ENCODE data around the gene PTPRQ. TPM values are rescaled to one million over a fixed set of nuclear protein-coding genes. Genes with fewer than 3 reads are reported as not detected.
A peak's percentile ranks its signal among the peaks of the same experiment; 100 is the strongest.

PTPRQ gene
- total and polyA plus RNA-seq, 12 donors: 0.04 to 1.9 (median 0.37) TPM; not detected in 1

- H3K4me1 ChIP-seq: no peaks in the 10 kb centered on the region
- ATAC-seq (no peak), DNase-seq (no peak)
- H3K36me3 ChIP-seq: no peaks in the 10 kb centered on the region
- no peak overlapping the region for H3K27ac ChIP-seq
- intact Hi-C loops (cut with DNase I): loop anchor here in 2 of 10 donors (5.0 to 10.0 kb wide), 2 partner anchors 356 to 359 kb away; no protein-coding TSS in a partner anchor
- H3K27me3 ChIP-seq: peaks cover 0 to 7% (median 0%) of the 10 kb centered on the region in 7 donors
- no peak overlapping the region for H3K4me3 ChIP-seq
- no peaks in the 10 kb centered on the region for H3K9me3 ChIP-seq
- TF ChIP-seq CTCF (IDR thresholded peaks at IDR 0.05): no peak
Measured at GRCh38 chr12:80406253-80406652, 37.8 kb upstream of the PTPRQ start.

GRCh38 chr12:80411787-80412186 is 32.2 kb upstream of the PTPRQ start:
- WGBS, 2 donors: 52 to 58% methylated on average over 3 of the region's 3 CpGs
- DNase-seq: no peak
- Histone ChIP-seq H3K36me3 (no peaks in the 10 kb centered on the region), H3K4me1 (no peaks in the 10 kb centered on the region), H3K27me3 (peaks cover 0 to 3% (median 0%) of the 10 kb centered on the region in 7 donors), H3K9me3 (no peaks in the 10 kb centered on the region), H3K4me3 (no peak overlapping the region), H3K27ac (no peak overlapping the region)
- intact Hi-C loops (cut with DNase I): loop anchor here in 6 of 10 donors (5.0 to 10.0 kb wide), 3 partner anchors 351 to 713 kb away; no protein-coding TSS in a partner anchor
- TF ChIP-seq CTCF (IDR thresholded peaks at IDR 0.05): no peak
- ATAC-seq: no peak

GRCh38 chr12:80412343-80412953 is 31.6 kb upstream of the PTPRQ start:
- no peak overlapping the region for H3K27ac ChIP-seq
- TF ChIP-seq CTCF (IDR thresholded peaks at IDR 0.05): peak; percentile 56 to 84 (median 75)
- ATAC-seq: peak in 2 of 8 donors; percentile 50 to 58

GRCh38 chr12:80413462-80413861 is 30.6 kb upstream of the PTPRQ start:
- H3K4me1 ChIP-seq: no peaks in the 10 kb centered on the region
- intact Hi-C loops (cut with DNase I): loop anchor here in 6 of 10 donors (5.0 to 10.0 kb wide), 3 partner anchors 349 to 711 kb away; no protein-coding TSS in a partner anchor
- no peaks in the 10 kb centered on the region for H3K36me3 ChIP-seq
- peaks cover 0 to 3% (median 0%) of the 10 kb centered on the region in 7 donors for H3K27me3 ChIP-seq
- no peak for TF ChIP-seq CTCF (IDR thresholded peaks at IDR 0.05)
- ATAC-seq (no peak), DNase-seq (no peak)
- H3K4me3 ChIP-seq: no peak overlapping the region
- H3K27ac ChIP-seq: no peak overlapping the region
- 76 to 80% methylated on average over 3 of the region's 3 CpGs for WGBS, 2 donors
- H3K9me3 ChIP-seq: no peaks in the 10 kb centered on the region

More at GRCh38 chr12:80412343-80412953, 31.6 kb upstream of the PTPRQ start:
- H3K27me3 ChIP-seq: peaks cover 0 to 3% (median 0%) of the 10 kb centered on the region in 7 donors
- intact Hi-C loops (cut with DNase I): loop anchor here in 6 of 10 donors (5.0 to 10.0 kb wide), 3 partner anchors 350 to 712 kb away; no protein-coding TSS in a partner anchor
- no peaks in the 10 kb centered on the region for H3K9me3 ChIP-seq
- WGBS, 2 donors: 2 to 8% methylated on average over 3 of the region's 3 CpGs
- H3K4me1 ChIP-seq: no peaks in the 10 kb centered on the region
- peak in 1 of 2 donors; percentile 8 for DNase-seq
- no peaks in the 10 kb centered on the region for H3K36me3 ChIP-seq
- no peak overlapping the region for H3K4me3 ChIP-seq
